ENCODE measurements around the gene KMT2C.

KMT2C gene

GRCh38 chr7:152342796-152343195, 93.0 kb downstream of the KMT2C start:
- ATAC-seq: no peak

GRCh38 chr7:152341914-152342236, 93.9 kb downstream of the KMT2C start:
- ATAC-seq: no peak
- TF ChIP-seq SNAI2 (CRISPR knock-in tag; IDR thresholded peaks at IDR 0.05) (no peak), TCF4 (CRISPR knock-in tag; IDR thresholded peaks at IDR 0.05; ENCODE audit: borderline replicate concordance) (no peak), CSRNP3 (CRISPR knock-in tag; IDR thresholded peaks at IDR 0.05) (no peak), TSHZ2 (CRISPR knock-in tag; IDR thresholded peaks at IDR 0.05) (no peak), BACH2 (CRISPR knock-in tag; IDR thresholded peaks at IDR 0.05; ENCODE audit: borderline replicate concordance) (no peak), PPARA (CRISPR knock-in tag; IDR thresholded peaks at IDR 0.05; ENCODE audit: borderline replicate concordance) (no peak), OSR1 (CRISPR knock-in tag; IDR thresholded peaks at IDR 0.05) (no peak), TOX (CRISPR knock-in tag; IDR thresholded peaks at IDR 0.05; ENCODE audit: borderline replicate concordance) (no peak), PATZ1 (CRISPR knock-in tag; IDR thresholded peaks at IDR 0.05; ENCODE audit: borderline replicate concordance) (no peak), ESRRG (CRISPR knock-in tag; IDR thresholded peaks at IDR 0.05) (no peak), ZNF8 (CRISPR knock-in tag; IDR thresholded peaks at IDR 0.05) (no peak), CREB5 (CRISPR knock-in tag; IDR thresholded peaks at IDR 0.05; ENCODE audit: low read depth) (no peak), CSDC2 (CRISPR knock-in tag; IDR thresholded peaks at IDR 0.05) (no peak), ZC3H10 (CRISPR knock-in tag; IDR thresholded peaks at IDR 0.05) (no peak)

More at GRCh38 chr7:152342796-152343195, 93.0 kb downstream of the KMT2C start:
- TF ChIP-seq CSDC2 (CRISPR knock-in tag; IDR thresholded peaks at IDR 0.05): no peak
- TF ChIP-seq BACH2 (CRISPR knock-in tag; IDR thresholded peaks at IDR 0.05; ENCODE audit: borderline replicate concordance): no peak
- no peak for TF ChIP-seq ARNTL (CRISPR knock-in tag; IDR thresholded peaks at IDR 0.05; ENCODE audit: borderline replicate concordance, low read depth)
- TF ChIP-seq ZNF70 (CRISPR knock-in tag; IDR thresholded peaks at IDR 0.05): no peak
- no peak for TF ChIP-seq PPARA (CRISPR knock-in tag; IDR thresholded peaks at IDR 0.05; ENCODE audit: borderline replicate concordance)
- TF ChIP-seq ZNF565 (CRISPR knock-in tag; conservative IDR thresholded peaks at IDR 0.05; ENCODE audit: low read depth): no peak
- no peak for TF ChIP-seq TOX (CRISPR knock-in tag; IDR thresholded peaks at IDR 0.05; ENCODE audit: borderline replicate concordance)
- no peak for TF ChIP-seq ZFP3 (CRISPR knock-in tag; IDR thresholded peaks at IDR 0.05)
- no peak for TF ChIP-seq TSHZ2 (CRISPR knock-in tag; IDR thresholded peaks at IDR 0.05)
- no peak for TF ChIP-seq CREB5 (CRISPR knock-in tag; IDR thresholded peaks at IDR 0.05; ENCODE audit: low read depth)
